Measurements from ENCODE around the gene UBQLN3.

The UBQLN3 gene

GRCh38 chr11:5504403-5504921, 5.3 kb downstream of the UBQLN3 start:
- DNase-seq: no peak

- DNase-seq: no peak
Measured at GRCh38 chr11:5500393-5500801, 9.4 kb downstream of the UBQLN3 start.

- no peak for DNase-seq
Measured at GRCh38 chr11:5499671-5500070, 10.1 kb downstream of the UBQLN3 start.

- DNase-seq: no peak
Measured at GRCh38 chr11:5489576-5490357, 20.0 kb downstream of the UBQLN3 start.

GRCh38 chr11:5488798-5489399, 20.9 kb downstream of the UBQLN3 start:
- DNase-seq: no peak

- no peak for DNase-seq
Measured at GRCh38 chr11:5488385-5488784, 21.4 kb downstream of the UBQLN3 start, which contains the start of gene OR52D1. TSS of gene OR52D1 (plus strand) at chr11:5488685. CDS start at chr11:5488707, 22 bp downstream.

GRCh38 chr11:5486421-5486820, 23.3 kb downstream of the UBQLN3 start:
- no peak for DNase-seq

GRCh38 chr11:5486003-5486402, 23.8 kb downstream of the UBQLN3 start:
- no peak for DNase-seq

GRCh38 chr11:5476186-5476819, 33.5 kb downstream of the UBQLN3 start:
- DNase-seq: no peak

- no peak for DNase-seq
Measured at GRCh38 chr11:5473921-5474320, 35.8 kb downstream of the UBQLN3 start.

- DNase-seq: no peak
Measured at GRCh38 chr11:5467527-5467926, 42.2 kb downstream of the UBQLN3 start.

- DNase-seq: no peak
Measured at GRCh38 chr11:5460983-5461621, 48.7 kb downstream of the UBQLN3 start.
